Activated CD4-positive, alpha-beta T cell treated with anti-CD3 and anti-CD28 coated beads, Interleukin-2, amount 50 U/mL, for 24 hours (primary cell): ENCODE data around the gene PRDM11.

Experiments used
- DNase-seq, 2 donors: peaks; one replicate each; pipeline ENCODE4 v3.0.0-alpha.2; 2020; ENCODE audit warnings: low read depth in 1 of 2, low spot score in 1 of 2

PRDM11 gene

DNA sequence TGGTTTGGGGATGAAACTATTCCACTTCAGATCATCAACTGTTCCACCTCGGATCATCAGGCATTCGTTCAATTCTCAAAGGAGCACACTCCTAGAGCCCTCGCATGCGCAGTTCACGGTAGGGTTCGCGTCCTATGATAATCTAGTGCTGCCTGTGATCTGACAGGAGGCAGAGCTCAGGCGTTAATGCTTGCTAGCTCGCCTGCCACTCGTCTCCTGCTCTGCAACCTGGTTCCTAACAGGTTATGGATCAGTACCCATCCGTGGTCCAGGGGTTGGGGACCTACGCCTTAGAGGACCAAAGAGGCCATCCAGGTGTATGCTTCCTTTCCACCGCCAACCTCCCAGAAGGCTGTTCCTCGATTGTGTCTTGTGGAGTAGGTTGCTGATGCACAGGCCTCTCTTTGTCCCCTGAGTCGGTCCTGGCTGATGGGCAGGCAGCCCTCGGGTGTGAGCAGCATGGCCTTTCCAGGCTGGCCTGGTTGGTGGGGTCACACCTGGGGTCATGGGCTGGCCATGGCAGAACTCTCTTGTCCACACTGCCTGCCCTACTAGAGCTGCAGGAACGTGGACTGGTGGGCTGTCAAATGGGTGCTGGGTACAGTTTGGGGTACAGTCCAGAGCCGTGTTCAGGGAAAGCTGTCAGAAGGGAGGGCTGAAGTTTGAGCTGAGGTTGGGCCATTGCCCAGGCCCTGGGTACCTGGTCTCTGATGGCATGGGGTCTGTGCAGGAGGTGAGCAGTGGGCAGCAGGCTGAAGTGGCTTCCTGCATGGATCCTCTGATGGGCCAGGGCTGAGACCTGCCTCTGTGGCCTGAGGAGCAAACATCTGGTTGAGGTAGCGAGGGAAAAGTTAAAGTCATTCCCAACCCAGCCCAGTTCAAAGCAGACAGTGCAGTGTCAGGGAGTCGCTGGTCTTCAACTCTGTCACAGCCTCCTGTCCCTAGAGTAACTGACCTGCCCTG lies 11.1 kb downstream of the PRDM11 start:
- DNase-seq: no peak

DNA sequence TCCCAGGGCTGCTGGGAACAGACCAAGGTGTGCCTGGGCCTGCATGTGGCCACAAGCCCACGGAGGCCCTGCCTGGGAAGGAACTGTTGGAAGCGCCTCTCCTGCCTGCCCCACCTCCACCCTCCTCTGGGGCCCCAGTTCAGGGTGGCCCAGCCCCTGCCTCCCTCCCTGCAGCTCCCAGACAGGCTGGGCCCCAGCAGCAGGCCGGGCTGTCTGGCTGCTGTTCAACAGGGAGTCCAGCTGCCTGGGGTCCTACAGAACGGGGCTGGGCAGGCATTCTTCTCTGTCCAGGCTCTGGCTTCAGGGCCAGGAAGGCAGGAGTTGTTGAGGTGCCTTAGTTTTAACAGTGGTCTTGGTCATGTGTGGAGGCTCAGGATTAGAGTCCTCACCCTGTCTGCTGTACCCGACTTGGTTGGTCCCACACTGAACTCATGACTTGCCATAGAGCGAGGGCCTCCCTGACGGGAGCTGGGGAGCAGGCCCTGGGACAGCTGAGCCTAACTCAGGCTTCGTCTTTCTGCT lies 11.8 kb downstream of the PRDM11 start:
- no peak for DNase-seq

DNA sequence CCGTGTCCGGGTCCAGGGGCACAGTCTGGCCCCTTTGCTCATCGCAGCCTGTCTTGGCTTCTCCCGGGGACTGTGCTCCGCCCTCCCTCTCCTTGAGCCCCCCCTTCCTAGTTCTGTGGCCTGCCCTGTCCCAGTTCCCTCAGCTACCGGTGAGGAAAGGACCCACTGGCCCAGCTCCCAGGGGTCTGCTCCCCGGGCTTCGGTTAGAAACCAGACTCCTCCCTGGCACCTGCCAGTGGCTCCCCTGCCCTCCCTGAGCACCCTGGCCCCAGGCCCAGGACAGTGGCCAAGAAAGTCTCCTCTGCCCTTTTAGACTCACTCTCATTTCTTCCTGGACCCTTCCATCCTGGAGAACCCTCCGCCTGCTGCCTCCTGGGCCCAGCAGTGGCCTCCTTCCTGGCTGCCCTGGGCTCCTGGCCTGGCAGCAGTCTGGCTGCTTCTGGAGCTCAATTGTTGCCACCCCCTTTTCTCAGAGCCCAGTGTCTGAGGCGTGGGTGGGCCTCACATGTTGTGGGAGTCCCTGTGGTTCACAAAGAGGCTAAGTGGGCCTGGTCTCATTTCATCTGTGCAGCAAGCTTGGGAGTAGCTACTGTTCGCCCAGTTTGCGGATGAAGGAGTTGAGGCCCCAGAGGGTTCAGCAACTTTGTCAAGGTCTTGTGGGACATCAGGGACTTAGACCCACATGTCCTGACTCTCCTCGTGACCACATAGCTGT lies 12.6 kb downstream of the PRDM11 start:
- no peak for DNase-seq

DNA sequence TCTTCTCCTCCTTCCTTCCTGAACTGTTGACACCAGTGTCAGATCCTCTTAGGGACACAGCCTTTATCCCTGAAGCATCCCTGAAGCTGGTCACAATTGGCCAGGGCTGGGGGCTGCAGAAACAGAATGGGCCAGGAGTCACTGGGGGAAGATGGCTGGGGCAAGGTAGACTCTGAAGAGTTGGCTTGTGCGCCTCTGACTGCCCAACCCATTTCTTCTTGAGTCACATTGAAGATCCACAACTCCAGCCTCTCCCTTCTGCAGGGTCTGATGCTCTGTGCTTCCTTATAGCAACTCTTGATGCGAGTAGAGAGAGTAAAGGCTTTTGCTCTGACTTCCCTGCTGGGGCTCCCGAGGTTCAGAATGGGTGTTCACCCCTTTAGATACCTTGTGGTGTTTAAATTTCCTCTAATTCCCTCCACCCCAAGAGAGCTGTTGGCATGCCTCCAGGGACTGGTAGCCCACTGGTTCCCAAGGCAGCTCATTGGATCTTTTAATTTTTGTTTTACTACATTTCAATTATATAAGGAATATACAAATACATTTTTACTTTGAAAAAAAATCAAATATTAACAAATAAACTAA lies 13.4 kb downstream of the PRDM11 start:
- DNase-seq: no peak

DNA sequence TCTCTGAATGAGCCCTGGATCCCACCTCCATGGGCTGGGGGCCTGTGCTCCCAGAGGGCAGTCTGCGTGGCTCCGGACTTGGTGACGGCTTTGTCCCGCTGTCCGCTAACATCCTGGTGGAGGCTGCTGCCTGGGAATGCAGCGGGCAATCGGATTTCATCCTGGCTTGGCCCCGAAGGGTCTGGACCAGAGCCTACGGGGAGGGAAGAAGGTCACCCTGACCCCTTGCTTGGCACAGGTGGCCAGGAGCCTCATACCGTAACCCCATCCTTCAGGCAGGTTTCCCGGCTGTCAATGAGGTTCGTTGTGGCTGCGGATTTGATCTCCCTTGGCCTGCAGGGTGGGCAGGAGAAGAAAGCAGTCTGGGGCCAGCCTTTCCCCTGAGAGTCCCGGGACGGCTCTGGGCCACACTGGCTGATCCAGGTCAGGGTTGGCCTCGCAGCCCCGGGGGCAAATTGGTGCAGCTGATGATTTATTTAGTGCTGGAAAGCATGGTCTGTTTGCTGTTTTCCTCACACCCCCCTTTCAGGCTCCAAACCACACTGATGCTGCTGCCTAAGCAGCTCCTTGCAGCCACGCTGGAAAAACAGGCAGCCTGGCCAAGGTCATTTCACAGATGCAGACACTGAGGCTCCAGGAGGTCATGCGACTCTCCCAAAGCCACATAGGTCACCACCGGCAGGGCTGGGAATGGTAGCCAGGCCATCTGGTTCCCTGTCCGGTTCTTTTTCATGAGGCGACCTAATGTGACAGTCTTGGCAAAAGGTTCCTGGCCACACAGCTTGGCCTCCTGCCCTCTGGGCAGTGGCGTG lies 15.0 kb downstream of the PRDM11 start:
- no peak for DNase-seq

DNA sequence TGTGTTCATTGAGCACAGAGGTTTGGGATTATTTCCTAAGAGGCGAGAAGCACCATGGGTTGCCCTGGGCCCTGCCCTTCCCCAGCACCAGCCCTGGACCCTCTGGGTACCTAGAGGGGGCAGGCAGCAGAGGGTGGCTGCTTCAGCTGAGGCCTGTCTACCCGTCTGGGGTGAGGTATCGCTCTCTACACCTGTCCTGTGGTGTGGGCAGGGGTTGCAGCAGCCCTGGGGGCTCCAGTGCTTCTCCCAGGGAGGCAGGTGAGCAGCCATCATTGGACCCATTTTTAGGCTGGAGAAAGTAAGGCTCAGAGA lies 15.6 kb downstream of the PRDM11 start:
- no peak for DNase-seq

DNA sequence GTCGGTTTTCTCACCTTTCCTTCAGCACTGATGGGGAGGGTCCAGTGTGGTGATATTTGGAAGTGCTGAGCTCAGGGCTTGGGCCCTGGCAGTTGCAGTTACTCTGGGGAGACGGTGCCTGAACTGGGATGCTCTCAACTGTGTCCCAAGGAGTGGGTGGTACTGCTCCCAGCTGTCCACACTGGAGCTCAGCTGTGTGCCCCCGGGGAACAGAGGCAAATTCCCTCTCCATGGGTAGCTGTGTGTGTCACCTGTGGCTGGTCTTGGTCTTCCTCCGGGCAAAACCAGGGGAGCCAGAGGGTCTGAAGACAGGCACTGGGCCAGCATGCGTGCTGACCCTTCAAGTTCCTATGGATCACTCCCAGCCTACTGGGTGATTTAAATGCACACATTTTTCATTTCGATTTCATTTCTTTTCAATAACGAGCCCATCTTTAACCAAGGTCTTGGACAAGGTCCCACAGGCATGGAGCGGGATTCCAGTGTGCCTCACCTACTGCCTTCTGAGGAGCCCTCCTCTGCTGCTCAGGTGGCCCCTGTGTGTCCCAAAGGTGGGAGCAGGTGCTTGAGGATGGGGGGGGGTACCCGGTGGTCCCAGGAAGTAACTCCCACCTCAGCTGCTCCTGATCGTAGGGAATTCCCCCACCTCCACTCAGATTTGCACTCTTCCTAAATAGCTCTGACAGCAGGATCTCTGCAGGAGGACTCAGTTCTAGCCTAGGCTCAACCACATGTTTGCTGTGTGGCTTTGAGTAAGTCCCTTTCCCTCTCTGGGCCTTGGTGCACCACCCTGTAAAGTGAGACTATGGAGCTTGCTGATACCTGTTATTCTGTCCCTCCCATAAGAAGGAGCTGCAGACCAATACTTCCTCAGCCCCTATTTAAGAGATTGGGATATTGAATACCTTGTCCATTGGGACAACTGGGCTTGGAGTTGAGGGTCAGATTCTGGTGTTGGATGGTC lies 16.8 kb downstream of the PRDM11 start:
- no peak for DNase-seq

DNA sequence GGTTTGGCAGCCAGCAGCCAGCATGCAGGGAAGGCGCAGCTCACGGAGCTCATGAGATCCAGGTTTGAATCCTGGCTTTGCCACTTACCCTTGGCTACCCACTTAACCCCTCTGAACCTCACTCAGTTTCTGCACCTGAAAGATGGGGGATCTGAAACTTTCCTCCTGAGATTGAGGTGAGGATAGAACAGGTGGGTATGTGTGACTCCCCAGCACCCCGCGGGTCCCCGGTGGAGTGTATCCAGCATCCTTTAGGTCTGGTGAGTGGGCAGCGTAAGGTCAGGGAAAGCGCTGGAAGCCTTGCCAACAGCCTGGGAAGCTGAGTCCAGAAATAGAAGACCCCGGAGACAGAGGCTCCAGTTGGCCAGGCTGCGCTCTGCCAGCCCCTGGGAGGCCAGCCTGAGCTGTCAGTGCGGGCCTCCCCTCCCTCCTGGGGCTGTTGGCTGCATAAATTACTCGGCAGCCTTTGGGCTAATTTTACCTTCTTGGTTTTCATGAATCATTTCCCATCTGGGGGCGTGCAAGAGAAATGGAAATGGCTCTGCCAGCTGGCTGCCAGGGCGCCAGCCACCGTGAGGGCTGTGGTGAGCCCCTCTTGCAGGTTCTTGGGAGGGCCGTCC lies 17.6 kb downstream of the PRDM11 start:
- DNase-seq: no peak

DNA sequence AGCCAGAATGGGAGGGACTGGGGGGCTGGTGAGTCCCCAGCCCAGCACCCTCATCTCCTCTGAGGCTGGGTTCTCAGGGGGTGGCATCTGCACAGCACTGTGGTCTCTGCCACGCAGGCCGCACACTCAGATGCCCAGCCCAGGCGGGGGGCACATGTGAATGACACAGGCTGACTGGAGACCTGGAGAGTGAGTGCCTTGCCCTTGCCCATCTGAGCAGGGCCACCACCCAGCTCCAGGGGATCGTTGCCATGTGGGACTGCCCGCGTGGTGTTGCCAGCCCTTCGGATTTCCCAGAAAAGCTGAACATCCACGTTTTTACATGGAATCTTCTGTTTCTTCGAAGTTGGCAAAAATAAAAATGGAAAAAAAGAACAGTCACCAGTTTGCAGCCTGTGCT lies 18.9 kb downstream of the PRDM11 start:
- DNase-seq: no peak

DNA sequence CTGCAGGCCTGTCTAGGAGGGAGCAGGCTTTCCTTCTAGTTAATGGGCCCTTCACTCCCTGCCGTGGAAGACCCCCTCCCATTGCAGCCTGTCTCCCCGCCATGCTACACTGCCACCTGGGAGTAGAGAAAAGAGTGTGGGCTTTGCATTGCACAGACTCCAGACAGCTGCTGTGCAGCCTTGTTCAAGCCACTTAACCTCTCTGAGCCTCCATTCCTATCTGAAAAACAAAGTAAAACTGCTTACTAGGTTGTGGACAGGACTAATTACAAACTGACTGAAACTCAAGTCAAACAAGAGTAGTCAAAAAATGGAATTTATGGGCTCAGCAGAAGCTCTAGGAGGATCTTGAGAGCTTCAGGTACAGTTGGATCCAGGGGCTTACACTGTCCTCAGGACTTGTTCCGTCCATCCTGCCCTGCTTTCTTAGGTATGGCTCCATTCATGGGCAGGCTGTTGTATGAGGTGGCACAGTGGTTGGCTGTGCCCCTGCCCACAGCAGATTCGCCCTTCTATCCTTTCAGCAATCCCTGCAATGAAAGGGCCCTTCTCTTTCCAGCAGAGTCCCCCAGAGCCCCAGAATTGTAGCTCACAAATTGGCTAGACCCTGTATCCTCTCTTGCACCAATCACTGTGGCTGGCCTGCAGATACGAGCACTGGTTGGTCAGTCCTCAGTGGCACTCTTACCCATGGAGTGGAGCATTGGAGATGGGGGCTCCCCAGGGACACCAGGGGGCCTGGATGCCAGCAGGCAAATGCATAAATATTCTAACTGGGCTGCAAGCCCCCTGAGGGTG lies 19.6 kb downstream of the PRDM11 start:
- no peak for DNase-seq

DNA sequence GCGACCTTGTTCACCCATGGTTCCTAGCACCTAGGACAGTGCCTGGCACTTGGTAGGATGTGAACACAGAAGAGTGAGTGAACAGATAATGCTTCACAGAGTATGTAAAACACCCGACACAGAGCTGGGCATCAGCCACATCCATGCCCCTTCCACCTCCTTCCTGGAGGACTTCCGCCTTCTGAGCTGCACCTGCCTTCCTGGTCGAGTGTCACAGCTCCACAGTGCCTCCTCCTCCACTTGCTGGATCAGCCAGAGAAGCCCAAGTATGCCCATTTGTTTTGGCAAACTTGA lies 20.1 kb downstream of the PRDM11 start:
- DNase-seq: no peak

DNA sequence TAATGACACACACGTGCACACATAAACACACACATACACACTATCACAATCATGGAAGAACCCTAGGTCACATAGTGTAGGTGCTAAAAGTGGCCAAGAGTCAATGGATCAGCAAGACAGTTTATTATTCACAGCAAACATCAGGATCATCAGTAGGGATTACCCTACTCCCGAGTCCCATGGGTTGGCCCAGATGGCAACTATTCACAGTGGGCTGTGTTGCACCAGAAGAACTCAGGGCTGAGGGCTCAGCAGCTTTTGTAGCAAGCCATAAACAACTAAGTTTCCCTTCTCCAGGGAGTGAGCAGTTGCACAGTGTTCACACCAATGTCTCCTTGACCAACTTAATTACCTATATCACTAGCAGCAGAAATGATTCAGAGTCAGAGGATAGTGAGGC lies 20.8 kb downstream of the PRDM11 start:
- no peak for DNase-seq

DNA sequence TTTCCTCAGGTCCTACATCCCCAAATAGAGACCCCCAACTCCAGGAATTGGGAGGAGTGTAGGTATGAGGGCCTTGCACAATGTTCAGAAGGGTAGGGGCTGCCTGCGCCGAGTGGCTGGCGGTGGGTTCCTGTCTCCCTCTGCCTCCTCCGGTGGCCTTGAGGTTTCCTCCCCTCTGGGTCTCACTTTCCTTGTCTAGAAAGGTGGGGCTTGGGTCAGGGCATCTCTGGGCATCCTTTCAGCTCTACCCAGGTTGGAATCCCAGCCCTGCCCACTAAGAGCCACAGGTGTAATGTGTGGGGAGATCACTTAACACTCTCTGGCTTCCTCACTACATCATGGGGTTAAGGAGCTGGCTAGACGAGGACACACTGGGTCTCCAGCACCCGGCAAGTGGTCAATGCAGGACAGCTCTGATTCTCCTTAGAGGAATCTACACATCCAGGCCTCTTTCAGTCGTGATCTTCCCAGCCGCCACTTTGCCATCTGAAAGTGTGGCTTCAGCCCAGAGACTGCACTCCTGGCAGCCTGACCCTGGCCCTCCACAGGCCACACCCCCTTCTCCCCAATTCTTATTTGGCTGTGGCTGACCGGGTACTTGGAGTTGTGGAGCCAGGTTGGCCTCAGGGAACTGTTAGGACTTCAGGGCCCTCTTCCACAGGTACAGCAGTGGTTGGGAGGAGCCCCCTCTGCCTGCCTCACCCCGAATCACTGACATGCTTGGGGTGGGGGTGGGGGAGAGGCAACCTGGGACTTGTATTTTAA lies 22.1 kb downstream of the PRDM11 start:
- no peak for DNase-seq

DNA sequence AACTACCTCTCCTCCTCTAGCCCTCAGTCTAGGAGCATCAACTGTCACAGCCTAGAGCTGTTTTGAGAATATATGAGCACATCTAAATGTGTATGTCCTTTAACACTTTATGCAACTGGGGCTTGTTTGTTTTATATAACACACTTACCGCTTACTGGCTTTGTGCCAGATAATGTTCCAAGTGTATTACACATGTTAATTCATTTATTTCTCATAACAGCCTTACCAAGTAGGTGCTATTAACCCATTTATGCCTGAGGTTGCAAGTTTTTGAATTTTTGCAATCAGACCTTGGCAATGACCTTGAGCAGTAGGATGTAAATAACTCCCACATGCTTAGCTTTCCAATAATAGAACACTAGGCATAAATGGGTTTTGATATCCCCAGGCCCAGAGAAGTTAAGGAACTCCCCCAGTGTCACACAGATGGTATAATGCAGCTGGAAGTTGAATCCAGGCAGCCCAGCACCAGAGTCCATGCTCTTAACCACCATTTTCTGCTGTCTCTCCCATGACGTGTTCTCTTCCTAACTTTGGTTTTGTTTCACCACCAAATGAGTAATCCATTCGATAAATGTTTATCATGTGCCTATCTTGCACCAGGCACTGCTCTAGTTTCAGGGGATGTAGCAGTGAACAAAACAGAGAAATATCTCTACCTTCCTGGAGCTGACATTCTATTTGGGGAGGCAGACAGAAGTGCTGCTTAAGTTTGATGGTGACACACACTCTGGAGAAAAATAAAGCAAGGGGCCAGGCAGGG lies 23.1 kb downstream of the PRDM11 start:
- DNase-seq: no peak

DNA sequence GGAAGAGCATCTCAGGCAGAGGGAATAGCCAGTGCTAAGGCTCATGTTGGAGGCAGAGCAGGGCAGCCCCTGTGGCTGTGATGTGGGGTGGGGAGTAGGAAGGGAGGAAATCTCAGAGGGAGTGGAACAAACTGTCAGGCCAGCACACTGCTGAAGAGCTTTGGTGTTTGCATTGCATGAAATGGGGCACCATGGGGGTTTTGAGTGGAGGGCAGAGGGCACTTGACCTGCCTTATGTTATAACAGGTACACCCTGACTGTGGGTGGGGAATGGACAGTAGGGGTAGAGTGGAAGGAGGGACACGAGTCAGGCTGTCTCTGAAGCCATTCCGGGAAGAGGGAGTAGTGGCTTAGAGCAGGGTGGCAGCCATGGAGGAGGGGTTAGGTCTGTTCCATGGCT lies 24.0 kb downstream of the PRDM11 start:
- DNase-seq: no peak

DNA sequence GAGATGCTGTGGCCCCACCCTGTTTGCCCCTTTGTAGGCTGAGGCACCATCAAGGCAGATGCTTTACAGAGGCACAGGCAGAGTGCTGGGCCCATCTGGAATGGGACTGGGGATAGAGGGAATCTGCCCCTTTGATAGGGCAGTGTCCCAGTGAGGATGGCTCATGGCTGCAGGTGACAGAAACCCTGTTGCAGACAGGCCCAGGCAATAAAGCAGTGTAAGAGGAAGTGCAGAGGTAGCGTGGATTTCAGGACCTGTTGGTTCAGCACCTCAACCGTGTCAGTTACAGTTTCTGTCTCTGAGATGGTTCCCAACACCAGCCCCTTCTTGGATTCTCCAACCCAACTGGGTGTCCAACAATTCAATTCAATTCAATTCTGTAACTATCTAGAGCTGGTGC lies 25.1 kb downstream of the PRDM11 start:
- DNase-seq: no peak

DNA sequence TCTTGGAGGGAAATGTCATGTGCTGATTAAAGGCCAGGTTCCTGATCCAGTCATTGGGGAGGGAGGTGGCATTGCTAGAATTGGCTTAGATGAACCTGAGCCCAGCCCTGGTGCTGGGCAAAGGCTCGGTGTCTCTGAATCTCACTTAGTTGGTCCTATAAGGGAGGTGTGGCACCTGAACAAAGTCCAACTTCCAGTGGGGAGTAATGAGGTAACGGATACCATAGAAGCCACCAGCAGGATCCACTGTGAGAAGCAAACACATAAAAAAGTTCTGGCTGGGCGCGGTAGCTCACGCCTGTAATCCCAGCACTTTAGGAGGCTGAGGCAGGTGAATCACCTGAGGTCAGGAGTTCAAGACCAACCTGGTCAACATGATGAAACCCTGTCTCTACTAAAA lies 26.6 kb downstream of the PRDM11 start:
- no peak for DNase-seq
